Stimulated activated CD8-positive, alpha-beta memory T cell treated with anti-CD3 and anti-CD28 coated beads, Interleukin-12 subunit alpha, Interleukin-12 subunit beta, amount 100 ng/mL, for 24 hours (primary cell): Measurements from ENCODE around the gene ITGA6.
"Not testable (repeated sequence)": the region's sequence is repeated elsewhere in the genome, so short reads cannot be mapped to it uniquely, and the experiment has no call there.

Experiments used
- DNase-seq: peaks from one replicate; pipeline ENCODE4 v3.0.0-alpha.2; 2020; ENCODE audit errors: extremely low read depth

Gene ITGA6

GRCh38 chr2:172516299-172516698, 88.9 kb downstream of the ITGA6 start:
- DNase-seq = no peak

GRCh38 chr2:172518995-172519394, 91.6 kb downstream of the ITGA6 start:
- DNase-seq = no peak

GRCh38 chr2:172525601-172526000, 98.2 kb downstream of the ITGA6 start:
- no peak for DNase-seq

GRCh38 chr2:172531309-172531708, 103.9 kb downstream of the ITGA6 start:
- DNase-seq = no peak

- not testable (repeated sequence) for DNase-seq
These were observed 105.1 kb downstream of the ITGA6 start for GRCh38 chr2:172532461-172532860.

GRCh38 chr2:172533687-172534086, 106.3 kb downstream of the ITGA6 start:
- no peak for DNase-seq

- DNase-seq = no peak
These were observed 107.7 kb downstream of the ITGA6 start for GRCh38 chr2:172535119-172535518.

GRCh38 chr2:172537851-172538250, 110.5 kb downstream of the ITGA6 start:
- DNase-seq = not testable (repeated sequence)

GRCh38 chr2:172539767-172540166, 112.4 kb downstream of the ITGA6 start:
- DNase-seq = no peak

GRCh38 chr2:172540421-172540820, 113.0 kb downstream of the ITGA6 start:
- no peak for DNase-seq

GRCh38 chr2:172545408-172546075, 118.2 kb downstream of the ITGA6 start:
- DNase-seq = no peak

- no peak for DNase-seq
These were observed 121.7 kb downstream of the ITGA6 start for GRCh38 chr2:172549131-172549530.

- not testable (repeated sequence) for DNase-seq
These were observed 122.4 kb downstream of the ITGA6 start for GRCh38 chr2:172549802-172550201.

GRCh38 chr2:172550419-172550818, 123.0 kb downstream of the ITGA6 start:
- DNase-seq = no peak

GRCh38 chr2:172551271-172551670, 123.9 kb downstream of the ITGA6 start:
- no peak for DNase-seq

- DNase-seq = no peak
These were observed 125.3 kb downstream of the ITGA6 start for GRCh38 chr2:172552547-172553291.

GRCh38 chr2:172554352-172555271, 127.2 kb downstream of the ITGA6 start:
- DNase-seq = no peak

- no peak for DNase-seq
These were observed 127.8 kb downstream of the ITGA6 start for GRCh38 chr2:172555272-172555521.
